ENCODE results near the gene KPNB1.

Gene KPNB1

DNA sequence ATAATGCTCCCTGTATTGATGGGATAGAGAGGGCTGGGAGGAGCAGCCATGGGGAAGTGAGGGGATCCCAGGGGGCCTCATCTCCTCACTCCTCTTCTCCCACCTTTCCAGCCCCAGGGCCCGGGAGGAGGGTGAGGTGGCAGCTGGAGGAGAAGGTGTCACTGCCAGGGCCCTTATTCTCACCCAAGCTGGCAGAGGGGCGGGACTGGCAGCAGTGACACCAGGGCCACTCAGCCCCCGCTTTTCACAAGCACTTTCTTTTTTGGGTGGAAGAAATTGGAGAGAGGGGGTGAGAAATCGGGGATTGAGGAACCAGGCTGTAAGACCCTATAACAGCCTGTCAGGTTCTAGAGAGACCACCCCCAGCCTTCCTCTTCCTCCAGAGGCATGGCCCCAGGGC lies 81.0 kb downstream of the KPNB1 start:
- DNase-seq (ENCODE audit: insufficient read length, low spot score) (no peak), FAIRE-seq (no peak)
- TF ChIP-seq, protein P1, sequence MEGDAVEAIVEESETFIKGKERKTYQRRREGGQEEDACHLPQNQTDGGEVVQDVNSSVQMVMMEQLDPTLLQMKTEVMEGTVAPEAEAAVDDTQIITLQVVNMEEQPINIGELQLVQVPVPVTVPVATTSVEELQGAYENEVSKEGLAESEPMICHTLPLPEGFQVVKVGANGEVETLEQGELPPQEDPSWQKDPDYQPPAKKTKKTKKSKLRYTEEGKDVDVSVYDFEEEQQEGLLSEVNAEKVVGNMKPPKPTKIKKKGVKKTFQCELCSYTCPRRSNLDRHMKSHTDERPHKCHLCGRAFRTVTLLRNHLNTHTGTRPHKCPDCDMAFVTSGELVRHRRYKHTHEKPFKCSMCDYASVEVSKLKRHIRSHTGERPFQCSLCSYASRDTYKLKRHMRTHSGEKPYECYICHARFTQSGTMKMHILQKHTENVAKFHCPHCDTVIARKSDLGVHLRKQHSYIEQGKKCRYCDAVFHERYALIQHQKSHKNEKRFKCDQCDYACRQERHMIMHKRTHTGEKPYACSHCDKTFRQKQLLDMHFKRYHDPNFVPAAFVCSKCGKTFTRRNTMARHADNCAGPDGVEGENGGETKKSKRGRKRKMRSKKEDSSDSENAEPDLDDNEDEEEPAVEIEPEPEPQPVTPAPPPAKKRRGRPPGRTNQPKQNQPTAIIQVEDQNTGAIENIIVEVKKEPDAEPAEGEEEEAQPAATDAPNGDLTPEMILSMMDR (IDR thresholded peaks at IDR 0.05; ENCODE audit: insufficient read depth, missing control alignments) = no peak

DNA sequence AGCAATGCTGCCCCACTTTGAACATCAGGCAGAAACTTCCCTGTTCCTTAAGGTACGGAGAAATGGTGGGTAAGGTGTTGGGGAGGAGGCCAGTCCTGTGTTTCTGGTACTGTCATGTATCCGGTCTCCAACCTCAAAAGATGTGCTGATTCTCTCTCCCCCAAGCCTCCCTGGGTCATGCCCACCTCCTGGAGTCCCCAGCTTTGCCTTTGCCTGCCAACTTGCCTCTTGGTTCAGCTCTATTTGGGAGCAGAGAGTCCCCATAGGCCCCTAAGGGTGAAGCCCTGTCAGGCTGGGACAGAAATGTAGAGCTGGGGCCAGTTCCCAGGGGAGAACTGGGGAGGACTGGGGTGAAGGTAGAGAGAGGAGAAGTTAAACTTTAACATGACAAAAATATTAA lies 81.7 kb downstream of the KPNB1 start:
- DNase-seq (ENCODE audit: insufficient read length, low spot score) (no peak), FAIRE-seq (no peak)
- TF ChIP-seq, protein P1 (IDR thresholded peaks at IDR 0.05; ENCODE audit: insufficient read depth, missing control alignments) = no peak

DNA sequence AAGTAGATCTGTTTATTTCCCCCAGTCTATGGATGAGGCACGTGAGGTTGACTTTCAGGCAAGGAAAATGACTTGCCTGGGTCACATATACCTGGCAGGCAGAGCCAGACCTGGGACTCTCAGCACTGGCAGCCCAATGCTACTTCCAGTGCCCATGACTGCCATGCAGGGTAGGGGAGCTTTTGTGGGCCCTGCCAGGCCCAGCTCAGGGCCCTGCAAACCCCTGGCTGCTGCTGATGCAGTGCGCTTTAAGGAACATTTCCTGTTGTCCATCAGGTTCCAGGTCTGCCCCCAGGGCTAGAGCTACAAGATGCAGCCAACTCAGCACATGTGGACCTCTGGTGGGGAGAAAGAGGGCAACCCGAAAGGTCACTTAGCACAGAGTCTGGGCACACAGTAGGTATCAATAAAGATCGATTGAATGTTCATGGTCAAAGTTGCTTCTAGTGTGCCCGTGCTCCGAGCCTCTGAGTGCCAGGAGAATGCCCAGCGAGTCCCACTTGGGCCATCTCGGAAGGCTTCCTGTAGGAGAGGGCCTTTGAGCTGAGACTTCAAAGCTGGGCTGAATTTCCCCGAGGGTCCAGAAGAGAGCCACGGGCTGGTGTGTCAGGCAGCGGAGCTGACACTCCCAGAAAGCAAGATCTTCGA lies 82.8 kb downstream of the KPNB1 start:
- TF ChIP-seq, protein P1 (IDR thresholded peaks at IDR 0.05; ENCODE audit: insufficient read depth, missing control alignments) = no peak
- FAIRE-seq (no peak), DNase-seq (ENCODE audit: insufficient read length, low spot score) (peak; percentile 12)

DNA sequence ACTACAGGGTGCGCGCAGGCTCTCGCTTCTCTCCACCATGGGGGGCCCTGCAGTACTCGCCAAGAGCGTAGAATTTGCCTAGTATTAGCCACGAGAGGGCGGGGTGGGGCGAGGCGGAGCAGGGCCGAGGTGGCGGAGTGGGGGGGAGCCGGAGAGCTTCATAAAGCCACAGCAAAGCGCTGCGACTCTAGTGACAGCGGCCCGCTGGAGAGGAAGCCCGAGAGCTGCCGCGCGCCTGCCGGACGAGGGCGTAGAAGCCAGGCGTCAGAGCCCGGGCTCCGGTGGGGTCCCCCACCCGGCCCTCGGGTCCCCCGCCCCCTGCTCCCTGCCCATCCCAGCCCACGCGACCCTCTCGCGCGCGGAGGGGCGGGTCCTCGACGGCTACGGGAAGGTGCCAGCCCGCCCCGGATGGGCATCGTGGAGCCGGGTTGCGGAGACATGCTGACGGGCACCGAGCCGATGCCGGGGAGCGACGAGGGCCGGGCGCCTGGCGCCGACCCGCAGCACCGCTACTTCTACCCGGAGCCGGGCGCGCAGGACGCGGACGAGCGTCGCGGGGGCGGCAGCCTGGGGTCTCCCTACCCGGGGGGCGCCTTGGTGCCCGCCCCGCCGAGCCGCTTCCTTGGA lies 83.4 kb downstream of the KPNB1 start, which contains the start of gene TBX21:
TSS of gene TBX21 (plus strand) at position 190 of the 627 bp plus-strand sequence. CDS start at position 409, 219 bp downstream.
- DNase-seq (ENCODE audit: insufficient read length, low spot score) (peak; percentile 79), FAIRE-seq (no peak)
- TF ChIP-seq, protein P1 (IDR thresholded peaks at IDR 0.05; ENCODE audit: insufficient read depth, missing control alignments) = peak; percentile 41

DNA sequence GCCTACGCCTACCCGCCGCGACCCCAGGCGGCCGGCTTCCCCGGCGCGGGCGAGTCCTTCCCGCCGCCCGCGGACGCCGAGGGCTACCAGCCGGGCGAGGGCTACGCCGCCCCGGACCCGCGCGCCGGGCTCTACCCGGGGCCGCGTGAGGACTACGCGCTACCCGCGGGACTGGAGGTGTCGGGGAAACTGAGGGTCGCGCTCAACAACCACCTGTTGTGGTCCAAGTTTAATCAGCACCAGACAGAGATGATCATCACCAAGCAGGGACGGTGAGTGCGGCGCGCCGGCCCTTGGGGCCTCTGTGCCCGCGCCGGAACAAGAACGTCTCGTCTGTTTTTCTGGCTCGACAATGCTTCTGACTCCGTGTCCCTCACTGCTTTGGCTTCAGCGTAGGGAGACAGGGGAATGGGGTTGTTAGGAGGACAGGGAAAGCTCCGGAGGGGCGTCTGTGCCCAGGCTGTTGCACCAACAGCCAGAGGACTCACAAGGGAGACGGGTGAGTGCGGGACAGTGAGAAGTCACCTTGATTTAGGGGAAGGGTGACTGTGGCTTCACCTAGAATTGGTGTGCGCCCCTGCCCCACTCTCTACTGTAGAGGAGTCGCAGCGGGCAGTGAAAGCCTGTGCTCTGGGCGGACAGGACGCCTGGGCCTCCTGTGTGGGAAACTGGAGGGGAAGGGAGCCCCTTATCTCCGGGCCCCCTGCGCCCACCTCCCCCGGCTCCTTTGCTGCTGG lies 84.1 kb downstream of the KPNB1 start:
- FAIRE-seq = no peak
- TF ChIP-seq, protein P1 (IDR thresholded peaks at IDR 0.05; ENCODE audit: insufficient read depth, missing control alignments) = no peak
- no peak for DNase-seq (ENCODE audit: insufficient read length, low spot score)

DNA sequence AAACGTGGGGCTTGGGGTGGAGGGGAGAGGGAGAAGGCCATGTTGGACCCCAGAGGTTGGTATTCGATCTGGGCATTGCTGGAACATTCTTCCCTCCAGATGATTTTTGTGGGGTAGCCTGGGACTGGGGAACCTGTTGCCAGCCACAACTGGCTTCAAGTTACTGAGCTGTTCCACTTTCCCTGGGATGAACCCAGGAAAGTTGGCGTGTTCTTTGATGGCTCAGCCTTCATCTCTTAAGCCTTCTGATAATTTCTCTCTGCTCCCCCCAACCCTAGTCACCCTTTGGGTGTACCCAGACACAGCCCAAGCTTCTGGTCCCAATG lies 85.4 kb downstream of the KPNB1 start:
- TF ChIP-seq, protein P1 (IDR thresholded peaks at IDR 0.05; ENCODE audit: insufficient read depth, missing control alignments) = no peak
- FAIRE-seq = no peak
- no peak for DNase-seq (ENCODE audit: insufficient read length, low spot score)
